Activated naive CD4-positive, alpha-beta T cell treated with Interleukin-2 at 50 U/mL for 16 hours (primary cell): Measurements from ENCODE around the gene DPEP1.
"Not testable (repeated sequence)": the region's sequence is repeated elsewhere in the genome, so short reads cannot be mapped to it uniquely, and the experiment has no call there.

Experiments used
- DNase-seq: peaks from one replicate; pipeline ENCODE4 v3.0.0-alpha.2; 2020

The DPEP1 gene

DNA sequence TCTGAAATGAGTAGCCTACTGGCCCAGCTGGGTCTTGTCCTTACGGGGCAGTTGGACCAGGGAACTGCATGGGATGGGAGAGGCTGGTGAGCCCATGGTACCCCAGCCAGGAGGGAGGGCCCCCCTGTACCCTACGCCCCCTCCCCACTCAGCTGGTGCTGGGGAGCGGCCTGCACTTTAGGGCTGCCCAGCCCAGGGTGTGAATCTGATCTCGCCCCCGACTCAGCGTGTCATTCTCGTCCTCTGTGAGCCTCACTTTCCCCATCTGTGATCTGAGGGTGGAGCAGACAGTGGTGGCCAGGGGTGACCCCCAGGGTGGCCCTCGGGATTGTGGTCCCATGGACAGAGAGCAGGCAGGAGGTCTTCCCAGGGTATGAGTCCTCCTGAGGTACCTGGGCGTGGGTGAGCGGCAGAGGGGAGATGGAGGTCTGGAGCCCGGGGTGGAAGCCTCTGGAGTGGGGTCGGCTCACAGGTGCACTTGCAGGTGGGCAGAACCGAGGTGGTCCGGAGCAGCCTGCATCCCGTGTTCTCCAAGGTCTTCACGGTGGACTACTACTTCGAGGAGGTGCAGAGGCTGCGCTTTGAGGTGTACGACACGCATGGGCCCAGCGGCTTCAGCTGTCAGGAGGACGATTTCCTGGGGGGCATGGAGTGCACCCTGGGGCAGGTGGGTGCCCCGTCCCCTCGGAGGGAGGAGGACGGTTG, 36.2 kb upstream of the DPEP1 start:
- DNase-seq: no peak

DNA sequence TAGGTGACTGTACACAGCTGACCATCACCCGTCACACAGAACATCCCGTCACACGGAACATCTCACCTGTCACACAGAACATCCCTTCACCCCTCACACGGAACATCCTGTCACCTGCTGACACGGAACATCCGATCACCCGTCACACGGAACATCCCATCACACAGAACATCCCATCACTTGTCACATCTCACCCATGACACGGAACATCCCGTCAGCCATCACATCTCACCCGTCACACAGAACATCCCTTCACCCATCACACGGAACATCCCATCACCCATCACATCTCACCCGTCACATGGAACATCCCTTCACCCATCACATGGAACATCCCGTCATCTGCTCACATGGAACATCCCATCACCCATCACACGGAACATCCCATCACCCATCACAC, 34.1 kb upstream of the DPEP1 start:
- no peak for DNase-seq

DNA sequence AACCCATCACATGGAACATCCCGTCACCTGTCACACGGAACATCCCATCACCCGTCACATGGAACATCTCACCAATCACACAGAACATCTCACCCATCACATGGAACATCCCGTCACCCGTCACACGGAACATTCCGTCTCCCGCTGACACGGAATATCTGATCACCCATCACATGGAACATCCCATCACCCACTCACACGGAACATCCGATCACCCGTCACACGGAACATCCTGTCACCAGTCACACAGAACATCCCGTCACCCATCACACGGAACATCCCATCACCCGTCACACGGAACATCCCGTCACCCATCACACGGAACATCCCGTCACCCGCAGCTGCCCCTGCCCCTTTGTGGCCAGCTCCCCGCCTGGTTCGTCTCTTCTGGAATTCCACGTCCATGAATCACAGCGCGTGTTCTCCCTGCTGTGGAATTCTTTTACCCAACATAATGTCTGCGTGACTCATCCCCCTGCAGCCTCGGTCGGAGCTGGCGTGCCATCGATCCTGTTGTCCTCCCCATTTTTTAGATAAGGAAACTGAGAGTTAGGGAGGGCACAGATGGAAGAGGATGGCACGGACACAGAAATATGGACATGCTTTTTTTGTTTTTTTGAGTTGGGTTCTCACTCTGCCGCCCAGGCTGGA, 32.3 kb upstream of the DPEP1 start:
- DNase-seq: no peak

DNA sequence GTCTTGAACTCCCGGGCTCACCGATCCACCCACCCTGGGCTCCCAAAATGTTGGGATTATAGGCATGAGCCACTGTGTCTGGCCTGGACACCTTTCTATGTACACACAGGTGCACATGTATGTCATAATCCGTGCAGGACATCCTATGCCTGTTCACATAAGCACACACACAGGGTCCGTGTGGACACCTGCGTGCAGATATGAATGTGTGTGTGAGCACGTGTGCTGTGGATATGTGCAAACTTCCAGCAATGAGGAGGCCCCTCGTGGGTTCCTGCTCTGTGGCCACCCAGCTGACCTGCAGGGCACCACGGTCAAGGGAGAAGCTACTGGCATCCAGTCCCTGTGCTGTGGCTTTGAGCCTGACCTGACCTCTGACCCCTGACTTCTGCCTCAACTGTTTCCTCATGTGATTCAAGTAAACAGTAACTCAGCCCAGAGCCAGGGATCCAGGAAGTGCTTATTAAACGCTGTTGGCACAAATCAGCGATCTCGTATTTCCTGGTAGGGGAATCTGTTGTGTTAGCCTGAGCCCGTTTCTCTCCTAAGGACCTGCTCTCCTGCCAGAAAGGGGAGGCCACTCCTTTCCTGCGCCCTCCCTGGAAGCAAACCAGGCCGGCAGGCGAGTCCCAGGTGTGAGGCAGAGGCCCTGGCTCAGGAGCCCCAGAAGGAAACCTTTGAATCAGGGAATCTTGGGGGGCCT, 31.4 kb upstream of the DPEP1 start:
- no peak for DNase-seq

DNA sequence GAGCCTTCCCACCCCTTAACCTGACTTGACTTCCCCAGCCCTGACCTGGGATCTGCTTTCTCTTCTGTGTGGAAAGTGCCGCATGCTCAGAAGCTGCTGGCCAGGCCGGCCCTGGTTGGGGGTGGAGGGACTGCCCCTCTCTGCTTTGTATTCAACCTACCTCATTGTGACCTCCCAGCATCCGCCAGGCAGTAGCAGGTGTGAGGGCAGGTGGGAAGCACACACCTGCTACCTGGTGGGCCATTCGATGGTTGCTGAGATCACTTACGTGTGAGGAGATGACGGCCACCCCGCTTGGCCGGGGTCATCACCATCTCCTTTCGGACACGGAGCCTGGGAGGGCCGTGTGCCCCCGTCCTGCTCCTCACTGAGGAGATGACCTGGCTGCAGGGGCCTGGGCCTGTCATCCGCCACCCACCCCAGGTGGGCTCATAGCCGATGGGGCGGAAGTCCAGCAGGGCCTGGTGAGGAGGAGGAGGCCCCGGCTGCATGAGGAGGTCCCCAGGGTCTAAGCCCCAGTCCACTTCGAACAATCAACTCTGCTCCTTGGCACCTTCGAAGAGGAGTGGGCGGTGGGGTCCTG, 30.7 kb upstream of the DPEP1 start:
- DNase-seq: no peak

DNA sequence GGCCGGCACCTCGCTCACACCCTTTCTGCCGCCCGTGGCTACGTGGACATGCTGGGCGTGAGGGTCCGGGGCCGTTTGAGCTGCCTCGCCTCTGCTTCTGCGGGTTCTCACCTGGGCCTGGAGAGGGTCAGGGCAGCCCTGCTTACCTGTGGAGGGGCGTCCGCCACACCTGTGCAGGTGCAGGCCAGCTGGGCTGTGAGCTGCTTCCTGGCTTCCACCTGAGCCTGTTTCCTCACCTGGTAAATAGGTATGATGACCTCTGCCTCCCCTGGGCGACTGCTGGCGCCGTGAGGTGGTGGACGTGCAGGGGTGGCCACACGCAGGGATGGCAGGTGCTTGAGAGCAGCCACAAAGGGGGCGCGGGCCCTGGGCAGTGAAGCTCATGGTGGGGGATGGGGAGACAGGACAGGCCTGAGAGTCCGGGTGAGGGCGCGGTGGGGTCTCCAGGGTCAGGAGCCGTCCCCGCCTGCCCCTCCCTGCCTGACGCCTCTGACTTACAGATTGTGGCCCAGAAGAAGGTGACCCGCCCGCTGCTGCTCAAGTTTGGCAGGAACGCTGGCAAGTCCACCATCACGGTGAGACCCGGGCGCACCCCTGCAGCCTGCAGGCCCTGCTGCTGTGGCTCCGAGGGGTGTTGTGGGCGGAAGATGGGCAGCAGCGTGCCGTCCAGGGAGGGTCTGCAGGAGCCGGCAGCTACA, 30.1 kb upstream of the DPEP1 start:
- no peak for DNase-seq

DNA sequence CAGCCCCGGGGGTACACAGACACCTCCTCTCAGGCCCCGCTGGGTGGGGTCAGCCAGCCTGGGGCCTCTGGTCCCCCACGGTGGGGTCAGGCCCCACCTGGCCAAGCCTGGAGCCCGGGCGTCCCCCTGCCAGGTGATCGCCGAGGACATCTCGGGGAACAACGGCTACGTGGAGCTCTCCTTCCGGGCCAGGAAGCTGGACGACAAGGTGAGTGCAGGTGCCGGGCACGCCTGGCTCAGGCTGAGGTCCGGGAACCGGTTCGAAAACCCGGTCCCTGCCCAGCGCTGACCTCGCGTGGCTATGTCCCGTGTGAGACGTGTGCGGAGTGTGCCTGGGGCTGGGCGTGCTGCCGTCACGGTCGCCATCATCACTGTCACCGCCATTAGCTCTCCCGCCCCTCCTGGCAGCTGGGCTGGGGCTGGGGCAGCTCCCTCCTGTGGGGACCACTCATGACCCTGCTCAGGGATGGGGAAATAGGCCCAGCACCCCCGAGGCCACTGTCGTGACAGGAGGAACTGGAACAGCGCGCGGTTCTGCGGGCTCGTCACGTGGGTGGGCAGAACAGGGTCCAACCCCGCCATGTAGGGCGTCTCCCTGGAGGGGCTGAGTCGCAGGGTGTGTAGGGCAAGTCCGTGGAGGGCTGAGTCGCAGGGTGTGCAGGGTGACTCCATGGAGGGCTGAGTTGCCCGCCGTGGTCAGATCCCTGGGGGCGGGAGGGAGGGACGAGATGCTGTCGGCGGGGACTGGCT, 29.4 kb upstream of the DPEP1 start:
- DNase-seq: no peak

DNA sequence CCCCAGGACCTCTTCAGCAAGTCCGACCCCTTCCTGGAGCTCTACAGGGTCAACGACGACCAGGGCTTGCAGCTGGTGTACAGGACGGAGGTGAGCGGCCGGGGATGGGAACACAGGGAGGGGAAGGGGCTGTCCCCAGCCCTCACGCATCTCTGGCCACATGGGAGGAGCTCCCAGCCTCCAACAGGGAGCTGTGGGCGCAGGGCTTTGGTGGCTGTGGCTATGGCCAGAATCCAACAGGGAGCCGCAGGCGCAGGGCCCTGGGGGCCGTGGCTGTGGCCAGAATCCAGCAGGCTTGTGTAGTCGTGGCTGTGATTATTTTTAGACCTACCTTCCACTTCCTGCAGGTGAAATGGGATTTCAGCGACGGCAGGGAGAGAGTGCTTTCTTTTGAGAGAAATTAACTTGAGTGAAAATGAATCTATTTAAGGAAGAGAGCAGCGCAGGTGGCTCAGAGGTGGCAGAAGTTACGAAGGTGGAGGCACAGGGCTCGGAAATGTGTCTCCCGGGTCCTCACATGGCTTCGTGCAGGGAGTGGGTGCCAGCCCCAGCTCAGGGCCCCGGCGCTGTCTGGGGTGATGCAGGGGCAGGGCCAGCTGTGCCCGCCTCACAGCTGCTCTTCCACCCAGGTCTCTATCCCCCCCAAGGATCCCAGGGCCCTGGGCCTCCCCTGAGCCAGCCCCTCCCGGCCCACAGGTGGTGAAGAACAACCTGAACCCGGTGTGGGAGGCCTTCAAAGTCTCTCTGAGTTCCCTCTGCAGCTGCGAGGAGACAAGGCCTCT, 28.5 kb upstream of the DPEP1 start:
- no peak for DNase-seq

DNA sequence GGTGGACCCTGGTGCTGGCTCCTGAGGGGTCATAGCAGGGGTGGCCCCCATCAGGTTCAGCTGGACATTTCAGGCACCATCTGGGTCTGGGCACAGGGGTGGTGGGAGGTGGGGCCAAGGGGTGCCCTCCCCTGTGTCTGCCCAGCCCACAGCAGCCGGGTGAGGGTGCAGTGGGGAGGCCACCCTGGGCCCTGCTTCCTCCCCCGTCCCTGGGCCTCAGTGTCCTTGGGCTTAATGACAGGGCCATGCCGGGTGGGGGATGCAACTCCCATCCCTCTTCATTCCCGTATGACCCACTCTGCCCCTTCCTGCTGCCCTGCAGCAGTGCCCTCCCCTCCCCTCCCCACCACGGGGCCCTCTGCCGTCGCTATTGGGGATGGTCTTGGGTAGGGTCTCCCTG, 27.2 kb upstream of the DPEP1 start:
- no peak for DNase-seq

DNA sequence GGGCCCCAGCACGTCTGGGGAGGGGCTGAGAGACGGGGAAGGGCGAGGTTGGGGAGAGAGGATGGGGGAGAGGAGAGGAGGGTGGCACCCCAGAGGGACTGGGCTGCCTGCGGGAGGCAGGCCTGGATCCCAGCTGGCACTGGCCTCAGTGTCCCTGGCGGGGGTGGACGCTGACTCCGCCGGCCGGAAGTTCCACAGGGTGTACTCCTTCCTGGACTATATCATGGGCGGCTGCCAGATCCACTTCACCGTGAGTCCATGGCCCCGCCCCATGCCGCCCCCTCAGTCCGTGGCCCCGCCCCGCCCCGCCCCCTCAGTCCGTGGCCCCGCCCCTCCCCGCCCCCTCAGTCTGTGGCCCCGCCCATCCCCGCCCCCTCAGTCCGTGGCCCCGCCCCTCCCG, 26.6 kb upstream of the DPEP1 start:
- DNase-seq: no peak

DNA sequence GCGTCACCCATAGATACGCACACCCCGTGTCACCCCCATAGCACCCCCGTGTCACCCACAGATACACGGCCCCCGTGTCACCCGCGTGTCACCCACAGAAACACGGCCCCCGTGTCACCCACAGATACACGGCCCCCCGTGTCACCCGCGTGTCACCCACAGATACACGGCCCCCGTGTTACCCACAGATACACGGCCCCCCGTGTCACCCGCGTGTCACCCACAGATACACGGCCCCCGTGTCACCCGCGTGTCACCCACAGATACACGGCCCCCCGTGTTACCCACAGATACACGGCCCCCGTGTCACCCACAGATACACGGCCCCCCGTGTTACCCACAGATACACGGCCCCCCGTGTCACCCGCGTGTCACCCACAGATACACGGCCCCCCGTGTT, 25.8 kb upstream of the DPEP1 start:
- DNase-seq: not testable (repeated sequence)

DNA sequence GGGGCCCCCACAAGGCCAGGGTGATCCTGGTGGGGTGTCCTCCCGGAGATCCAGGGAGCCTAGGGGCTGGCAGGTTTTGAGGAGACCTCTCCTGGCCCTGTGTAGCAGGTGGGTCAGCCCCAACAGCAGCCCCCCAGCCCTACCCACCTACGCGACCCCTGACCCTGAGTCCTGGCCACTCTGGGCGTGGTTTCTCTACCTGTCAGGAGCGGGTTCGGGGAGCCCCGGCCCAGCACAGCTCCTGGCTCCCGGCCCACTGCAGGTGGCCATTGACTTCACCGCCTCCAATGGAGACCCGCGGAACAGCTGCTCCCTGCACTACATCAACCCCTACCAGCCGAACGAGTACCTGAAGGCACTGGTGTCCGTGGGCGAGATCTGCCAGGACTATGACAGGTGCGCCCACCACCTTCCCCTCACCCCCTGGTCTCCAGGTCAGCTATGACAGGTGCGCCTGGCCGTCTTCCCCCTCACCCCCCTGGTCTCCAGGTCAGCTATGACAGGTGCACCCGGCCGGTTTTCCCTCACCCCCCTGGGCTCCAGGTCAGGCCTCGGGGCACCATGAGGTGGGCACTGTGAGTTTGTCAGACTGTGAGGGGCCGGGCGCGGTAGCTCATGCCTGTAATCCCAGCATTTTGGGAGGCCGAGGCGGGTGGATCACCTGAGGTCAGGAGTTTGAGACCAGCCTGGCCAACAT, 24.9 kb upstream of the DPEP1 start:
- DNase-seq: no peak

DNA sequence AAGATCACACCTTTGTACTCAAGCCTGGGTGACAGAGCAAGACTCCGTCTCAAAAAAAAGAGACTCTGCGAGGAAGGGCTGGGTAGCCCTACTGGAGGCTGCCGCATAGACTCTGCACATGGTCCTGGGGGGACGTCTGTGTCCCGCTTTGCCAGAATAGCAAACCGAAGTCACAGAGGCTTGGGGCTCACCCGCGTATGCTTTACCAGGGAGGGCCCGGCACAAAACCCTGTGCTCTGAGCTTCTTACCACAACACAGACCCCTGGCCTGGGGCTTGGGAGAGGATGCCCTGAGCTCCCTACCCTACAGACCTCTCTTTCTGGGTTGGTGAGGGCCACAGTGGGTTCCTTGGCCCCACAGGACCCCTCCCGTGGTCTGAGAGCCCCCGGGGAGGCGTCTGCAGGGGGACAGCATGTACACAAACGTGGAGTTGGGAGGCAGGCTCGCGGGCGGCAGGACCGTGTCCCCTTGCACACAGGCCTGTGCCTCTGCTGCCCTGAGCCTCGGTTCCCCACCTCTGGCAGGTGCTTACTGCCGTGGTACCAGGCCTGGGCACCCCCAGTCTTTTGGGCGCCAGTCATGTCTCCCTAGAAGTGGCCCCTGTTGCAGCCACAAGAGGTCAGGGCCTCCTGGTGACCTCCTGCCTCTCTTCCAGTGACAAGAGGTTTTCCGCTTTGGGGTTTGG, 24.1 kb upstream of the DPEP1 start:
- DNase-seq: no peak

DNA sequence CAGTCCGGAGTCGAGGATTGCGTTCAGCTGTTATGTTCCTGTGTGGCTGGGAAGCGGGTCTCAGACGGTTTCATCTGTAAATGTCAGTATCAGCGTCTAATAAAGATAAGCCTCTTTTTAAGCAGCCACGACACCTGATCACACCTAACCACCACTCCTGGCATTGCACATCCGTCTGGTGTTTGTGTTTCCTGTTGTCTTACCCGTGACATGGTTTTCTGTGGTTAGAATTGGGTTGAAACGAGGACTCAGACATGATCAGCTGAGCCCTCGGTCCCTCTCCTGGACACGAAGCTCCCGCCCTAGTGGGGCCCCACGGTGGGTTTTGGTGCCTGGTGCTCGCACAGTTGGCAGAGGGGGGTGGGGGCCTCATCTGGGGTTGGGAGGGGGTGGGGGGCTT, 19.6 kb upstream of the DPEP1 start:
- peak; percentile 48 for DNase-seq

DNA sequence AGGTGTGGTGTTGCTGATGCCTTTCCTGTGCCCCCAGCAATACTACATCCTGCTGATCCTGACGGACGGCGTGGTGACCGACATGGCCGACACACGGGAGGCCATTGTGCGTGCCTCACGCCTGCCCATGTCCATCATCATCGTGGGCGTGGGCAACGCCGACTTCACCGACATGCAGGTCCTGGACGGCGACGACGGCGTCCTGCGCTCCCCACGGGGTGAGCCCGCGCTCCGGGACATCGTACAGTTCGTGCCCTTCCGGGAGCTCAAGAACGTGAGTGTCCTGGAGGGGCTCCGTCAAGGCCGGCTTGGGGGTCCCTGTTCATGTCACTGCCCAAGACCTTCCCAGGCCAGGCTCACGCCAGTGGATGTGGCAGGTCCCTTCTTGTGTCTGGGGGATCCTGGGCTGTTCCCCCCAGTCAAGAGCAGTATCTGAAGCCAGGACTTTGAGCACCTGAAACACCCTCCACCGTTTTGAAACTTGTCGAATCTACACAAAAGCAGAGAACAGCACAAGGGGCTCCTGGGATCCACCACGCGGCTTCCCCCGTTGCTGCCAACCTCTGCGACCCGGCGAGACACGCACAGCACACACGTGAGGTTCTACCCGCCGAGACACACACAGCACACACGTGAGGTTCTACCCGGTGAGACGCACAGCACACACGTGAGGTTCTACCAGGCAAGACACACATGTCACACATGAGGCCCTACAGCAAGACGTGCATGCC, 17.9 kb upstream of the DPEP1 start:
- no peak for DNase-seq

DNA sequence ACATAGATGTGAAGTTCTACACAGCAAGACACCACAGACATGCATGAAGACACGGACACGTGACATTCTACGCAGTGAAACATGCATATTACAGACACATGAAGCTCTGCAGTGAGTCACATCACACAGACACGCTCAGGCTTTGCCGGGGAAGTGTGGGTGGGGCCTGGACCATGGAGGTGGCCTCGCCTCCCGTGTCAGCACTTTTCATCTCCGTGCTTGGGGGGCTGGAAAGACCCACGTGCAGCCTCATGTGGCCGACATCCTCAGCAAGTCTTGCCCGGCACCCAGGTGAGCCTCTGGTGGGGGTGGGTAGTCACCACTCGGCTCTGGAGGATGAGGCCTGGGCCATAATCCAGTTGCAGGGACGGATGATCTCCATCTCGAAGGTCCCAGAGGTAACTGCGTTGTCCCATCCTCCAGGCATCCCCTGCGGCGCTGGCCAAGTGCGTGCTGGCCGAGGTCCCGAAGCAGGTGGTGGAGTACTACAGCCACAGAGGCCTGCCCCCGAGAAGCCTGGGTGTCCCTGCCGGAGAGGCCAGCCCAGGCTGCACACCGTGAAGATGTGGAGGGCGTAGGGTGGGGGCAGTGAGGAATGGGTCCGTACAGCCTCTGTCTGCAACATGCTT, 17.3 kb upstream of the DPEP1 start:
- no peak for DNase-seq

DNA sequence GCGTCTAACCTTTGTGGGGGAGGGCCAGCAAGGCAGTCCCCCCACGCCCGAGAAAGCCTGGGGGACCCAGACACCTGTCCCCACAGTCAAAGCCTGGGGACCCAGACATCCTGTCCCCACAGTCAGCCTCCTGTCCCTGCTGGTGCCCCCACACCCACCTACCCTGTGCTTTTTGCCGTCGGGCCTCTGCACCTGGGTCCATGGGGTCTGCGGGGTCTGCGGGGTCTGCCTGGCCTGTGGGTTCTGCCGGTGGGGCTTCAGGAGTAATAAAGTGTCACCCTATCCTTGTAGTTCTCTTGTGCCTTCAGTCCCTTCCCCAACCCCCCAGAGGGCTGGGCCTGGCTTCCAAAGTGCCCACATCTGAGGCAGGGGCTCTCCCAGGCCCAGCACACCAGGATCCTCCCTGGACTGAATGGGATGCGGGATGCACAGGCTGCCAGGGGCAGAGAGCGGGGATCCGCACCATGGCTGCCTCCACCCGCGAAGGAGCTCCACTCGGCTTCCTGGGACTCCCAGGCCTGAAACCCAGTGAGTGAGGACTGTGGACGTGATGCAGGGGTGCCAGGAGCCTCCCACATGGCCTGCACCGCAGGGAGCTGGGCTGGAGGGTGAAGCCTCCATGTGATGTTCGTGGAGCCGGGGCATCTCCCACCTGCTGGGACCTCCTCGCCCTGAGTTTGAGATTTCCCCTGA, 16.3 kb upstream of the DPEP1 start:
- DNase-seq: no peak

DNA sequence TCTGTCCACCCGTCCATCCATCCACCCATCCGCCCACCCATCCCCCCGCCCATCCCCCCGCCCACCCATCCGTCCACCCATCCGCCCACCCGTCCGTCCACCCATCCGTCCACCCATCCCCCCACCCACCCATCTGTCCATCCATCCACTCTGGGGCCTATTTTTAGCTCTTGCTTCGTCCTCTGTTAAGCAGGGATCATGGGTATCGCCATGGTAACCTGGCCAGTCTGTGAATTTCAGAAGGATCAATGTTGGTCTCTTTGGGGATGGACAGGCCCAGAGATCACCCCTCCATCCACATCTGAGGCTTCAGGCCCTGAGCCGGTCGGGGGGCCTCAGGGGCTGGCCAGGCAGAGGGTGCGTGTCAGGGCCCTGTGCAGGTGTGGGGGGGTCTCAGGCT, 15.2 kb upstream of the DPEP1 start:
- no peak for DNase-seq

DNA sequence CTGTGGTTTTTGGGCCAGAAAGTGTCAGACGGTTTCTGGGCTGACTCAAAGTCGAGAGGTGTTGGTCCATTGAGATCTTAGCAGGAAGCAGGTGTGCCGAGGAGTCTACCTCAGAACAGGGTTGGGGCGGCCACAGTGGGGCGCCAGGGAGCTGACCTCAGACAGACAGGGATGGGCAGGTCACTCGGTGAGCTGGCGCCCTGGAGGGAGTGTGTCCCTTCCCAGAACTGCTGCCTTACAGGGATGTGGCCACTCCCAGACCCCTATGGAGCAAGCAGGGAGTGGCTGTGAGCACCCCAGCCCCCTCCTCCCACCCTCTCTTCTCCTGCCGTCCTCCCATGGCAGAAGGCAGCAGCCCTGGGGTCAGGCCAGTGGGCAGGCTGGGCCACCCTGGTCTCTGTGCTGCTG, 14.0 kb upstream of the DPEP1 start:
- DNase-seq: peak; percentile 34
